Suppressor macrophage treated with lipopolysaccharide for 1 hour (primary cell): ENCODE data around the gene DDI2.
"Not testable (repeated sequence)": the region's sequence is repeated elsewhere in the genome, so short reads cannot be mapped to it uniquely, and the experiment has no call there.

Experiments
- DNase-seq, 3 donors: peaks; one replicate each; pipeline ENCODE4 v3.0.0-alpha.2; 2020 to 2022

Gene DDI2

DNA sequence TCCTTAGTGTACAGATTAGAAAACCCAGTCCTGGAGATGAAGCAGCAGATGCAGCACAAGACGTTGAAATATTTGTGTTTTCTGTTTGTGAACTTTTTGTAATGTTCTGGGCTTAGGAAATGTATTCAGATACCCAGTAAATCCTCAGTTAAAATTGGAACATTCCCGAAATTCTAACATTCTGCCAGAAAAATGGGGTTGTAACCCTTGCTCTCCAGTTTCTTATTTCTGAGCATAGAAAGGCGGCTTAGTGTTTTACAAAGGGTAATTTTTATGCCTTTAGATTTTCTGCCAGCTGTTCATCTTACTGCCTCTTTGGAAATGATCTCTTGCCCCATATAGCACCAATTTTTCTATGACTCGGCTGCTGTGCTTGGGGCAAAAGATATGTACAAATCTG, 20.6 kb downstream of the DDI2 start:
- no peak for DNase-seq

DNA sequence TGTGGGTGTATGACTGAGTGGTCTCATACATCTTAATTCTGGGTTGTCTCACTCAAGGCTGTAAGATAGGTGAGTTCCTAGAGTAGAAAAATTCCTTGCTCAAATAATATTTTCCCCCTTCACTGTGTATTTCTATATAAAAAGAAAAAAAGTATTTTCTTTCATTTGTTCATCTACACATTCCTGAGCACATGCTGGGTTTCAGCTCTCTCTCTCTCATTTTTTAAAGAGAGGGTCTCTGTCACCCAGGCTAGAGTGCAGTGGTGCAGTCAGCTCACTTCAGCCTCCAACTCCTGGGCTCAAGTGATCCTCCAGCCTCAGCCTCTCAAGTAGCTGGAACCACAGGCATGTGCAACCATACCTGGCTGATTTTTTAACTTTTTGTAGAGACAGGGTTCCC, 22.0 kb downstream of the DDI2 start:
- DNase-seq, result no peak

DNA sequence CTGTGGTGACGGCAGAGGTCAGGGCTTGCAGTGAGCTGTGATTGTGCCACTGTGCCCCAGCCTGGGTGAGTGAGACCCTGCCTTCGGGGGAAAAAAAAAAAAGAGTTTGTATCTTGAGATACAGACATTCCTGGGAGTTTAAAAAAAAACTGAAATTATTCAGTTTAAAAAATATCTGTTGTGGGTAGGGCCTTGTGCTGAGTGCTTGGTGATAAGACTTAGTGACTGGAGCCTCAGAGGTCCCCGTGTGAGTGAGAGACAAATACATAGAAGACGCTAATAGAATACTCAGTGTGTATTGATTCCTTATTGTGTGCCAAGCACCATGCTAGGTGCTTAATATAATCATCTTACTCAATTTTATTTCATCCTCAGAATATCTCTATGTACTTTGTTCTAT, 22.7 kb downstream of the DDI2 start:
- DNase-seq, result no peak

DNA sequence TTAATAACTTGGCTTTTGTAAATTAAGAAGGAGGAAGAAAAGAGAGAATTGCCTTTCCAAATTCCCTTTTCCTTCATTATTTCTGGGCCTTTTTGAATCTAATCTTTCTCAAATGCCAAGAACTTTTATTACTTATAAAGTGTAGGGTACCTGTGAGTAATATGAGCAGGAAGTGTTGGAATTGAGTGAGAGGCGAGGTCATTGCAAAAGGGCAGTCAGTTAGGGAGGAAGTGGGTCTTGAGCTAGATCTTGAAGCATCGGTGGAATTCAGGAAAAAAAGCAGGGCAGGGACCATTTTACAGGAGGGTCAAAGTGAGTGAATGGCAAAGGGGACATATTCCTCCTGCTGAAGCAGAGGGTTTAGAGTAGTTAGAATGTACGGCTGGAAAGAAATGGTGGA, 23.4 kb downstream of the DDI2 start:
- peak in 2 of 3 donors; percentile 20 to 35 for DNase-seq

DNA sequence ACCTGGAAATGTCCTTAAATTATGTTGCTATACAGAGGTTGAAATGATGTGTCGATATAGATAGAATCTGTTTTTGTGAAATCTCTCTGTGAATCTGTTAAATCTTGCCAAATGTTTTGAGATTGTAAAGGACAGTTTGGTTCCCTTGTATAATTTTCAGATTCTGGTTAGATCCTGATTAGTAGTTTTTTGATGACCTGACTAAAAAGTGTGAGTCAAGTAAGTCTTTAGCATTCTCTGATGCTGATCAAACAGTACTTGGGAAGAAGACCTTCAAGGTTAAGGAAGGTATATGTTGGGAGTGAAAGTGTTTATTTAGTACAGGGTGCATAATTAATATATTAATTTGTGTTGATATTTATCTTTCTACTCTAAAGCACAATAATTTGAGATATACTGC, 32.7 kb downstream of the DDI2 start:
- no peak for DNase-seq

DNA sequence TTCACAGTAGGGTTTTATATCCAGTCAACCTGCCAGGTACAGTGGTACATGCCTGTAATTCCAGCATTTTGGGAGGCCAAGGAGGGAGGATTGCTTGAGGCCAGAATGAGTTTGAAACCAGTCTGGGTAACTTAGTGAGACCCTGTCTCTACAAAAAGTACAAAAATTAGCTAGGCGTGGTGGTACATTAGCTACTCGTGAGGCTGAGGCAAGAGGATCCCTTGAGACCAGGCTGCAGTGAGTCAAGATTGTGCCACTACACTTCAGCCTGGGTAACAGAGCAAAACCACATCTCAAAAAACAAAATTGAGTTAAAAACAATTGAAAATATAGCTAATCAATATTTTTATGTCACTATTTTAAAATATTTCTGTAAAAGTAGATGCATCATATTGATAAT, 33.2 kb downstream of the DDI2 start:
- DNase-seq, result no peak

DNA sequence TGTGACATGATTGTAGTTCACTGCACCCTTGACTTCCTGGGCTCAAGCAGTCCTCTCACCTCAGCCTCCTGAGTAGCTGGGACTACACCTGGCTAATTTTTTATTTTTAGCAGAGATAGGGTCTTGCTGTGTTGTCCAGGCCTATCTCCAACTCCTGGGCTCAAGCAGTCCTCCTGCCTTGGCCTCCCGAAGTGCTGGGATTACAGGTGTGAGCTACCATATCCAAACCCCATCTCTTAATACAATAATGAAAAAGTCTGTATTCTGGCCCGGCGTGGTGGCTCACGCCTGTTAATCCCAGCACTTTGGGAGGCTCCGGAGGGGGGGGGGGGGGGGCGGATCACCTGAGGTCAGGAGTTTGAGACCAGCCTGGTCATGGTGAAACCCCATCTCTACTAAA, 34.9 kb downstream of the DDI2 start:
- DNase-seq, result not testable (repeated sequence)

DNA sequence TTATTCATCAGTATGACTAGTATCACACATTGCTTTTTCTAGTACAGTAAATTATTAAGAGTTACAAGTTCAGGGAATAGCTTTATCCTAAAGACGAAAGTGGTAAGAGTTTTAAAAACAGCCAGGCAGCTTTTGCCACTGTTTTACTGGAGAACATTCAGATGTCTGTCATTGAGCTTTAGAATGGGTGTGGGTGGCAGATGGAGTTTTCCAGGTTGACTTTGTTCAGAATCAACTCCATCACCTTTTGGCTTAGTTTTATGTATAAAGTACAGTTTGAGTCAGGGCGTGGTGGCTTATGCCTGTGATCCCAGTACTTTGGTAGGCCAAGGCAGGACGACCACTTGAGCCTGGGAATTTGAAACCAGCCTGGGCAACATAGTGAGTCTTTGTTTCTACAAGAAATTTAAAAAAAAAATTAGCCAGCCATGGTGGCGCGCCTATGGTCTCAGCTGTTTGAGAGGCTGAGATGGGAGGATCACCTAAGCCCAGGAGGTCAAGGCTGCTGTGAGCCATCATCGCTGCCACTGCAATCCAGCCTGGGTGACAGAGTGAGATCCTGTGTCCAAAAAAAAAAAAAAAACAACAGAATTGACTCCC, 36.9 kb downstream of the DDI2 start:
- DNase-seq, result no peak

DNA sequence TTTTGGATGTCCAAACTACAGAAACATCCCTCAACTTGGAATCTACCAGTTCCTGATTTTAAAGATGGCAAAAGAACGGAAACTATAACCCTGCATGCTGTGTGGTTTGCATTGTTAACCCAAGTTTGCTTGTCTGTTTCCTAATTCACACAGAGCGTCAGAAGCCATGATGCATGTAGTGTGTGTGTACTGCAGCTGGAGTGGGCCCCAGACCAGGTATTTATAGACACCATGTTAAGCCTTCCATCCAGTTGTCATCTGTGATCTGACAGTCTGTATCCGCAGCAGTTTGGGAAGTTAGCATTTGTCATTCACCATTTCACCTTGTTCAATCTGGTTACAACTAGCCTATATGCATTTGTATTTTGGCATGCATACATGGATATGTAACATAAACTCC, 39.2 kb downstream of the DDI2 start:
- DNase-seq, result peak in 2 of 3 donors; percentile 18 to 24

DNA sequence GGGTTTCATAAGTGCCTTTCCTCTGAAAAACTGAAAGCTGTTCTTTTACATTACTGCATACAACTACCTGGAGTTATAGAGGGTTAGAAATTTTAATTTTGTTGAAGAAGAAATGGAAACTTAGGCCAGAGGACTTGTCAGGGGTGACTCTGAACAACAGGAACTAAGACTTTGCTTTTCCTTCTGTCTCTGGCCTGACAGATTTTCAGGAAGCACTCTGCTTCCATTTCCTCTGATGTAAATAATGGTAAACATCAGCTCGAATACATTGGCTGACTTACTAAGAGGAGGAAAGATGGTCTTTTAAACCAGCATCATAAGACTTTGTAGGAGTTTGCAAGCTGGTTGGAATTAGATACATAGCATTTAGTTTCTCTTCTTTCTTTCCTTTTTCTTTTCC, 39.8 kb downstream of the DDI2 start:
- peak; percentile 19 to 51 (median 46) for DNase-seq

DNA sequence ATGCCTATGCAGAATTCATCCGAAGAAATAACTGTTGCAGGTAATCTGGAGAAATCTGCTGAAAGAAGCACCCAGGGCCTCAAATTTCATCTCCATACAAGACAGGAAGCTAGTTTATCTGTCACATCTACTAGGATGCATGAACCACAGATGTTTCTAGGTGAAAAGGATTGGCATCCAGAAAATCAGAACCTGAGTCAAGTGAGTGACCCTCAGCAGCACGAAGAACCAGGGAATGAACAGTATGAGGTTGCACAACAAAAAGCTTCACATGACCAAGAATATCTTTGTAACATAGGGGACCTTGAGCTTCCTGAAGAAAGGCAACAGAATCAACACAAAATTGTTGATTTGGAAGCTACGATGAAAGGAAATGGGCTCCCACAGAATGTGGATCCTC, 42.9 kb downstream of the DDI2 start:
- DNase-seq, result no peak

DNA sequence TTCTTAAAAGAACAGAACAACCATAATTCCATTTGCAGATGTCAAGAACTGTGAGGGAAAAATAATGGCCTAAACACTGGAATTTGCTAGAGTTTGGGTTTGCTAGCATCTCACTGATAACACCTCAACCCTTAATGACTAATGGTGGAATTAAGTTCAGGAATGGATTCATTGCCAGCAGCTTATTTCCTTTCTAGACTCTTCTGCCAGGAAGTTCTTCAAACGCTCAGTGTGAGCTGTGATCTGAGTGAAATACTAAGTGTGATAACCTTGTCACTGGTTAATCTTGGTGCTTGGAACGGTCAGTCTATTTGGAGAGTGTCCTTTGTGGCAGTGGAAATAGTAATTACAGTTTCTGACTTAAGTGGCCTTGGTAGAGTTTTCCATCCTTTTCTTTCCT, 45.2 kb downstream of the DDI2 start:
- DNase-seq, result no peak

DNA sequence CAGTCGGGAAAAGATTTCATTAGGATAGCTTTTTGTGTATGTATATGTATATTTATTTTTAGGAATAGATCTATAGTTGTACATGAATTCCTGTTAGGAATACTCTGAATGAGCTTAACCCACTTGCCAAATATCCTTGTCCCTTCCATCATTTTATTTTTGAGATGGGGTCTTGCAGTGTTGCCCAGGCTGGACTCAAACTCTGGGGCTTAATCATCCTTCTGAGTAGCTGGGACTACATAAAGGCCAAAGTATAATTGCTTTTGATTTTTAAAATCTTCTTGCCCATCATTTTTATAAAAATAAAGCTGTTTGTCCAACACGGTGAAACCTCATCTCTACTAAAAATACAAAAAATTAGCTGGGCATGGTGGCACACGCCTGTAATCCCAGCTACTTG, 46.7 kb downstream of the DDI2 start:
- DNase-seq, result no peak

DNA sequence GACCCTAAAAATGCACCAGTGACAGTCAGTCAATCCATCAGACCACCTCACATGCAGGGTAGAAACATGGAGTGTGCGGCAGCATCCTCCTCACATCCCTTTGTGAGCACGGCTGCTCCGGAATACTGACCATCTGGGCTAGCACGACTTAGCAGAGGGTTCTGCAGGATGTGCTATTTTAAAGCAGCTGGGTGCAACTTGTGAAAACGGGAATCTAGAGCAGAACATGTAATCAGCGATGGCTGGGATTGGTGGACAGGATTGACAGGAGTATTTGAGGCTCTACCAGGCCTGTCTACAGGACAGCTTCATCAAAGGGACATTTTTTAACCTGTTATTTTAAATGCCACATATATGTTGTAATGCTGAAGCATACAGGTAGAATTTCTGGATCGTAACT, 50.1 kb downstream of the DDI2 start:
- no peak for DNase-seq

DNA sequence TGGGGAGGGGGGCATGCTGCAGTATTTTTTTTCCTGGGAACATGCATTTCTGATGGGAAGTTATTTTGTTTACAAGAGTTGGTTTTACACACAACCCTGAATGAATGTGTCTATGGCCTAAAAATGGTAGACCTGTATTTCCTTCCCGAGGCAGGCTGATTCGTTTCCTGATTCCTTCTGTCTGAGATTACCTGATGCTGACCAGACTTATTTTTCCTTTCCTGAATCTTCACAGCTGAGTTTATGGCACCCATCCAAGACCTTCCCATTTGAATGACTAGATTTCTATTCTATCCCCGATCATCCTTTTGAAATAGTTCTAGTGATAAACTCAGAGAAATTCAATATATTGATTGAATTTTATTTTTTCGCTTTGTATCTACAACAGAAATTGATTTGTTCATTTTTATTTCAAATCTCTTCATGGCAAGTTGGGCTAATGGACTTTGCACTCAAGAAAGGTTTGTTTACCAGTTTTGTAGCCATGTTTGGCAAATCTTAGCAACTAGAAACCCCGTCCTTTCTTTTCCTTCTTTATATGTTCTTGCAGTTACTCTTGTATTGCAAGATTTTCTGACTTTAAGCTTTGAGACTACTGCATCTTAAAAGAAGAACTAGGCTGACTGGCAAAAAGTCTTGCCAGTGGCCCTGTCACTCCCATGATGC, 51.0 kb downstream of the DDI2 start:
- DNase-seq, result no peak

DNA sequence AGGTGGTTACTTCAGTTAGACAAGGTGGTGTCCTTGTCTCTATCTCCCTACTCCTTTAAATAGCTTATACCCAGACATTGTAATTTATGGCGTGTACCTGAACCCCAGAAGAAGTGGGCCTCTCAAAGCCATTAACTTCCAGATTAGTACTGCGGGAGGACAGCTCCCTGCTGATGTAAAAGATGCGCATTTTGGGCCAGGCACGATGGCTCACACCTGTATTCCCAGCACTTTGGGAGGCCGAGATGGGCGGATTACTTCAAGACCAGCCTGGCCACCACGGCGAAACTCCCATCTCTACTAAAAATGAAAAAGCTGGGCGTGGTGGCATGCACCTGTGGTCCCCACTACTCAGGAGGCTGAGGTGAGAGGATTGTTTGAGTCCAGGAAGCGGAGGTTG, 51.8 kb downstream of the DDI2 start:
- DNase-seq, result no peak

DNA sequence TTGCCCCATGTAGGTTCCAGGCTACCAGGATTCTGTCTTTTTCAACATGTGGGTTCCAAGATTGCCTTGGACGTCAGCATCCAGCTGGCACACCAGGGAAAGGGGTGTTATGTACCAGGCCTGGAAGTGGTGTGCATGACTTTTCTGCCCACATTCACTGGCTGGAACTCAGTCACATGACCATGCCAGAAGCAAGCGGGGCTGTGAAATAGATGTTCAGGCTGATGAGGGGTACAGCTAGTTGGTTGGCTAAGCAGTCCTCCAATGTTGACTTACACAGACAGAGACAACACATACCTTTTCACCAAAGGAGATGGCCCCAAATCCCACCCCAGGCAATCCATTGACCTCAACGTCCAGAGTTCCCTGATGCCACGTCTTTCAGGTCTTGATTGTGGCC, 52.6 kb downstream of the DDI2 start:
- no peak for DNase-seq

DNA sequence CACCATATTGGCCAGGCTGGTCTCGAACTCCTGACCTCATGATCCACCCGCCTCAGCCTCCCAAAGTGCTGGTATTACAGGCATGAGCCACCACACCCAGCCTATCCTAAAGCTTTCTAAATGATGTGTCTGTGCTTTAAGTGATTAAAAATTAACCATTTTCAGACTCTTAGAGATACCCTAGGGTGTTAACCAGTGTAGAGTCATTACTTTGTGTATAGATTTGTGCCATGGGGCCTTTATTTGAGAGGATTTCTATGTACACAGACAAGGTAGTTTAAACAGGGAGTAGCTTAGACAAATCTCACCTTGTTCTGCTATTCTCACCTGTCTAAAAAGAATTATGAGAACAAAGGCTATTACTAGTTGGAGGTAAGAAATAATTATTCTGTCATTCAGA, 54.2 kb downstream of the DDI2 start:
- DNase-seq, result no peak

DNA sequence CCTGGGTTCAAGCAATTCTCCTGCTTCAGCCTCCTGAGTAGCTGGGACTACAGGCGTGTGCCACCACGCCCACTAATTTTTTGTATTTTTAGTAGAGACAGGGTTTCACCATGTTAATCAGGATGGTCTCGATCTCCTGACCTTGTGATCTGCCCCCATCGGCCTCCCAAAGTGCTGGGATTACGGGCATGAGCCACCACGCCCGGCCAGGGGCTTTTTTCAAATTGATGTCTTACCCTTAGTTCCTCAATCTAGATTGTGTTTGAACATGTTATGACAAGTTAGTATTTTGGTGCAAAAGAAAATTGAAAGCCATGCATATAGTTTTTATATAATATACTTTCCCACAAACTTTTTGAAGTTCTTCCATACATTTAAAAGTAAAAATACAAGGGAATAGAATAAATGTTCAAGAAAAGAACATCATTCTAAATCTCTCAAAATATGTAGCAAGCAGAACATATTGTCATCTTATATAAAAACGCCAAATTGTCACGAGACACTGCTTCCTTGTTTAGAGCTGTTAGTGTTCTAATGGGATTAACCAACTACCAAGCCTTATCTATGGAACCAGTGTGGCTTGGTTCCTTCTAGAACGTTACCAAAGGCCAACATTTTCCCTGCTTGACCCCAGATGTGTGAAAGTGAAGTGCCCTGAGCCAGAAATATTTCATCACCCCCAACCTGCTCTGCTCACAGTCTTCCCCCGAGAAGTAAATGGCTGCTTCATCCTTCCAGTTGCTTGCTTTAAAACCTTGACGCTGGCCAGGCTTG, 57.3 kb downstream of the DDI2 start:
- DNase-seq, result peak; percentile 73 to 74 (median 74)

DNA sequence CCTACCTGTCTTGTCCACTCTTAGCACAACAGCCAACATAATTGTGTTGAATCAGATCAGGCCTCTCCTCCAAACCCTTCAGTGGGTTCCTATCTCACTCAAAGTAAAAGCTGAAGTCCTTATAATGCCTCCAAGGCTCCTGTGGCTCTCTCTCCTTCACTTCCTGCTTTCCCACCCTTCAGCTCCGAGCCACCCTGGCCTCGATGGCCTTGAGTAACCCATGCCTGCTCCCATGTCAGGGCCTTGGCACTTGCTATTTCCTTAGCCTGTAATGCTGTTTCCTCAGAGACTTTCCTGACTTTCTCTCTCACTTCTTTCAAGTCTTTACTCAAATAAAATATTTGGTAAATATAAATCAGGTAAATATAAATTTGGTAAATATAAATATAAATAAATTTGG, 58.8 kb downstream of the DDI2 start:
- peak; percentile 50 to 65 (median 53) for DNase-seq

DNA sequence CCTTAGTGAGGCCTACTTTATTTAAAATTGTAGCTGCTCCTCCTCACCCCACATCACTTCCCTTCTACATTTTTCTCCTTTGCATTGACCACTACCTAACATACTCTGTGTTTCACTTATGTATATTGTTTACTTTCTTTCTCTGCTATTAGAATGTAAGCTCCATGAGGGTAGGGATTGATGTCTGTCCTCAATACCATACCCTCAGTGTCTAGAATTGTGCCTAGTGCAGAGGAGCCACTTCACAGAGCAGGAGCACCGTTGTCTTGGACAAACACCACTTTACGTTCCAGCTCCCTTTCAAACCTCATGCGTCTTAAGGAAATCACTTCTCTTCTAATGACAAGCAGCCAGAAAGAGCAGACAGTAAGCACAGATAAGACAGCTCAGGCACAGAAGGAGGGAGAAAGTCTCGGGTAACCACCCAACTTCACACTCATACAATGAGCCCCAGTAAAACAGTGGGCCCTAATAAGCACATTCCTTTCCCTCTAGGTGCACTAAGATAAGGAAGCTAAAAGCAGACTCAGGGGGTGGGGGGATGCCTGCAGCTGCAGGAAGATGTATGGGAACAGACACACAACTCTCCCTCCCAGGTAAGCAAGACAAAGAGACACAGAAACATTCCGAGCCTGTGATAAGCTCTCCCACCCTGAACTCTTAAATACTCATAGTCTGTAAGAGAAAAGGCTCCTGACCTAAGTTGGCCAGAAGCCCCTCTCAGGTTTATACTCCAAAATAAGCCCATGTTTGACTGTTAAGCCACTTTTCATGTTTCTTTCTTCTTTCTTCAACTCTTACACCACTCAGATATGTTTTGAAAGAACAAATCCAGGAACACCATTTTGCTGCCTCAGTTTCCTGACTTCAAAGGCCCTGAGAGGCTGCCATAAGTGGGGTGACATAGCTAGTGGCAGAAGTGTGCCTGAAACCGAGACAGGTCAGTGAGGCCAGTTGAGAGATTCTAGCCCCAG, 59.7 kb downstream of the DDI2 start:
- no peak for DNase-seq

DNA sequence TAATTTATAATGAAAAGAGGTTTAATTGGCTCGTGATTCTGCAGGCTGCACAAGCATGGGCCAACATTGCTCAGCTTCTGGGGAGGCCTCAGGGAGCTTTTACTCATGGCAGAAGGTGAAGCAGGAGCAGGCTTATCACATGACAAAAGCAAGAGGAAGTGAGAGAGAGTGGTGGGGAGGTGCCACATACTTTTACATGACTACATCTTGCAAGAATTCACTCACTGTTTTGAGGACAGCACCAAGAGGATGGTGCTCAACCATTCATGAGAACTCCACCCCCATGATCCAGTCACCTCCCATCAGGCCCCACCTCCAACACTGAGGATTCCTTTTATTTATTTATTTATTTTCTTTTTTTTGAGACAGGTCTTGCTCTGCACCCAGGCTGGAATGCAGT, 61.3 kb downstream of the DDI2 start:
- peak in 2 of 3 donors; percentile 26 to 49 for DNase-seq

DNA sequence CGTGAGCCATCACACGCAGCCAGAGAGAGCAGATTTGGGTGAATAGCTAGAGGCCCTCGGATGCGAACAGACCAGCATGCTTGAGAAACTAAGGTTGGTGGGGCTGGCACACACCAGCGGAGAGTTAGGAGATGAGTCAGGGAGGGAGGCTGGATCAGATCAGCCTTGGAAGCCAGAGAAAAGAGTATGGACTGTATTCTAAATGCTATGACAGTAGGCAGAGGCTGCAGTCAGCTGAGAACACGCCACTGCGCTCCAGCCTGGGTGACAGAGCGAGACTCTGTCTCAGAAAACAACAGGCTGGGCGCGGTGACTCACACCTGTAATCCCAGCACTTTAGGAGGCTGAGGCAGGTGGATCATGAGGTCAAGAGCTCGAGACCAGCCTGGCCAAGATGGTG, 62.9 kb downstream of the DDI2 start:
- DNase-seq, result peak; percentile 57 to 62 (median 60)
